CD14-positive monocyte (primary cell): ENCODE results near the gene CMPK2. TPM values are rescaled to one million over a fixed set of nuclear protein-coding genes. Genes with fewer than 3 reads are reported as not detected.

Experiments
- DNase-seq, 3 donors: peaks; one replicate each; pipeline ENCODE4 v3.0.0-alpha.2; 2011 to 2022
- H2AFZ ChIP-seq: 2 replicates; pipeline ENCODE4 v1.6.0; 2012; ENCODE audit warnings: mild to moderate bottlenecking, low read depth, low read length, inconsistent platforms; ENCODE audit not compliant: insufficient read depth, poor library complexity, severe bottlenecking
- H3K27ac ChIP-seq, 2 donors: 1 replicate in 1 of 2; 2 replicates in 1 of 2; pipeline ENCODE4 v1.5.1; 2012 to 2013; ENCODE audit warnings: low read length in 2 of 2, control low read depth in 1 of 2, inconsistent platforms in 1 of 2, low read depth in 1 of 2, mild to moderate bottlenecking in 1 of 2
- H3K27me3 ChIP-seq, 2 donors: one replicate each; pipeline versions ENCODE4 v1.6.0 to v1.6.1; 2011 to 2013; ENCODE audit warnings: low read length in 2 of 2; ENCODE audit not compliant: control insufficient read depth in 2 of 2, insufficient read depth in 2 of 2
- H3K36me3 ChIP-seq, 2 donors: replicated peaks in 1 of 2; 1 replicate in 1 of 2; 2 replicates in 1 of 2; pipeline versions ENCODE4 v1.5.1 to v1.6.1; 2012 to 2013; ENCODE audit warnings: low read length in 2 of 2, control low read depth in 1 of 2, inconsistent platforms in 1 of 2, mild to moderate bottlenecking in 1 of 2; ENCODE audit not compliant: insufficient read depth in 2 of 2, control insufficient read depth in 1 of 2
- H3K4me1 ChIP-seq, 2 donors: 1 replicate in 1 of 2; 2 replicates in 1 of 2; pipeline versions ENCODE4 v1.5.1 to v1.6.1; 2012 to 2013; ENCODE audit warnings: low read length in 2 of 2, control low read depth in 1 of 2, inconsistent platforms in 1 of 2, mild to moderate bottlenecking in 1 of 2, moderate library complexity in 1 of 2; ENCODE audit not compliant: insufficient read depth in 2 of 2, control insufficient read depth in 1 of 2
- H3K4me2 ChIP-seq: replicated peaks from 2 replicates; pipeline ENCODE3; 2012; ENCODE audit warnings: low read length, moderate library complexity, mild to moderate bottlenecking; ENCODE audit not compliant: poor library complexity, severe bottlenecking; ENCODE audit errors: extremely low read depth
- H3K4me3 ChIP-seq, 3 experiments: fragments of 200-600 bp in 1 of 3; sonication (generic) in 1 of 3; replicated peaks in 1 of 3; 1 replicate in 2 of 3; 2 replicates in 1 of 3; pipeline ENCODE4 v1.5.1; 2011 to 2013; ENCODE audit warnings: low read length in 3 of 3, mild to moderate bottlenecking in 3 of 3, control low read depth in 2 of 3, low read depth in 2 of 3, inconsistent platforms in 1 of 3, moderate library complexity in 1 of 3
- H3K79me2 ChIP-seq: 2 replicates; pipeline ENCODE4 v1.6.0; 2012; ENCODE audit warnings: mild to moderate bottlenecking, control low read depth, inconsistent platforms, low read length, moderate library complexity; ENCODE audit not compliant: insufficient read depth
- H3K9ac ChIP-seq: 2 replicates; pipeline ENCODE4 v1.6.0; 2017; ENCODE audit warnings: low read length, mild to moderate bottlenecking; ENCODE audit not compliant: insufficient read depth, poor library complexity, severe bottlenecking
- H3K9me3 ChIP-seq, 2 donors: replicated peaks in 1 of 2; 1 replicate in 1 of 2; 2 replicates in 1 of 2; pipeline versions ENCODE4 v1.5.1 to v1.6.1; 2012 to 2013; ENCODE audit warnings: low read length in 2 of 2, control low read depth in 1 of 2; ENCODE audit not compliant: control insufficient read depth in 1 of 2, insufficient read depth in 1 of 2
- H4K20me1 ChIP-seq: 2 replicates; pipeline ENCODE4 v1.6.0; 2012; ENCODE audit warnings: mild to moderate bottlenecking, low read length, control low read depth, moderate library complexity; ENCODE audit not compliant: insufficient read depth
- H3K27ac Mint-ChIP-seq, 7 donors: one replicate each; pipeline ENCODE4 v1.8.0; 2020; ENCODE audit warnings: mild to moderate bottlenecking in 7 of 7, mixed read lengths in 7 of 7, moderate library complexity in 6 of 7, inconsistent platforms in 2 of 7
- H3K27me3 Mint-ChIP-seq, 3 donors: one replicate each; pipeline ENCODE4 v1.8.0; 2021 to 2022; ENCODE audit warnings: low read depth in 3 of 3, mild to moderate bottlenecking in 3 of 3, mixed read lengths in 3 of 3, moderate library complexity in 3 of 3, inconsistent platforms in 1 of 3
- H3K36me3 Mint-ChIP-seq, 2 donors: one replicate each; pipeline ENCODE4 v1.8.0; 2020; ENCODE audit warnings: mixed read lengths in 2 of 2, inconsistent platforms in 1 of 2, mild to moderate bottlenecking in 1 of 2
- H3K4me1 Mint-ChIP-seq: one replicate; pipeline ENCODE4 v1.8.0; 2020; ENCODE audit warnings: mild to moderate bottlenecking, mixed read lengths
- H3K4me3 Mint-ChIP-seq, 2 donors: one replicate each; pipeline ENCODE4 v1.8.0; 2020; ENCODE audit warnings: mild to moderate bottlenecking in 2 of 2, mixed read lengths in 2 of 2, moderate library complexity in 1 of 2
- H3K9me3 Mint-ChIP-seq, 7 donors: one replicate each; pipeline ENCODE4 v1.8.0; 2020 to 2022; ENCODE audit warnings: mixed read lengths in 7 of 7, mild to moderate bottlenecking in 6 of 7, moderate library complexity in 6 of 7, inconsistent platforms in 2 of 7
- WGBS: methylation state at CpG from one replicate; pipeline ENCODE4 v1.1.5; 2013; ENCODE audit warnings: missing lambda C conversion rate; ENCODE audit not compliant: insufficient coverage; 5-methylcytosine and 5-hydroxymethylcytosine counted together
- intact Hi-C, 2 donors: fragments of 100-400 bp; cut with micrococcal nuclease; formaldehyde crosslinking; loops; one replicate each; pipeline versions ENCODE4 v1.15.0 to v1.15.1; 2023
- polyA plus RNA-seq, 3 donors: library from polyadenylated mRNA; depleted of rRNA in 1 of 3; unstranded in 2 of 3; stranded (reverse) in 1 of 3; fragments of 300-500 nt in 2 of 3; fragments of >200 nt in 1 of 3; fragmentation: Illumina TruSeq in 2 of 3; gene quantifications; 1 replicate in 2 of 3; 2 replicates in 1 of 3; pipeline ENCODE4 v1.2.3, GENCODE V29; 2012 to 2021
- TF ChIP-seq, protein P1 (sequence below): fragments of 200-600 bp; IDR thresholded peaks from one replicate; pipeline ENCODE4 v1.8.0; 2022; ENCODE audit warnings: antibody characterized with exemption, mild to moderate bottlenecking

Gene CMPK2
- polyA plus RNA-seq, 3 donors = 12.6 to 18.1 (median 17.0) TPM

DNA sequence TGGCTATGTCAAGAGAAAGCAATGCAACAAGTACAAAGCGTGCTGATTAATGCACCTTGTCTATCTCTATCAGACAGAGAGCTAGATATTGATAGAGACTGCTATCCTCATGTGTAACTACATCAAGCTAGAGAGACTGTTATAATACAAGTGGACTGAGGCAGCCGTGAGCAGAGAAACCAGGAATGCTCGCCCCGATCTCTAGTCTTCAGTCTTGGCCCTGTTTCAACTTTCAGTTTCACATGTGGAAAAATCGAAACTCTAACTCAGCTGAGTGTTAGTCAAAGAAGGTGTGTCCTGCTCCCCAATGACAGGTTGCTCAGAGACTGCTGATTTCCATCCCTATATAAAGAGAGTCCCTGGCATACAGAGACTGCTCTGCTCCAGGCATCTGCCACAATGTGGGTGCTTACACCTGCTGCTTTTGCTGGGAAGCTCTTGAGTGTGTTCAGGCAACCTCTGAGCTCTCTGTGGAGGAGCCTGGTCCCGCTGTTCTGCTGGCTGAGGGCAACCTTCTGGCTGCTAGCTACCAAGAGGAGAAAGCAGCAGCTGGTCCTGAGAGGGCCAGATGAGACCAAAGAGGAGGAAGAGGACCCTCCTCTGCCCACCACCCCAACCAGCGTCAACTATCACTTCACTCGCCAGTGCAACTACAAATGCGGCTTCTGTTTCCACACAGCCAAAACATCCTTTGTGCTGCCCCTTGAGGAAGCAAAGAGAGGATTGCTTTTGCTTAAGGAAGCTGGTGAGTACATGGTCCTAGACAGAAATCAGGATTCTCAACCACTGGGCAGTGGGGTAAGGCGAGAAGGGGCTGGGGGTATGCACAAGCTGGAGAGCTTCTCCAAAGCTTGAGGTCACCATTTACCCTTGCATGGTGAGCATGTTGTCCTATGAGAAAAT lies 11.9 kb upstream of the CMPK2 start, which contains the start of gene RSAD2:
Gene RSAD2, plus strand, starts transcription at position 376 of the 903 bp plus-strand sequence. Its CDS starts 24 bp downstream, at position 400.
- Histone ChIP-seq H3K36me3 (no peaks in the 10 kb centered on the region), H3K4me1 (peaks cover 32 to 44% of the 10 kb centered on the region in 2 donors), H3K27ac (peak within 1 kb of the TSS; percentile 15 to 71), H3K79me2 (no peaks in the 10 kb centered on the region), H3K27me3 (no peaks in the 10 kb centered on the region), H3K9me3 (no peaks in the 10 kb centered on the region), H3K9ac (peak within 1 kb of the TSS; percentile 49), H2AFZ (peak within 1 kb of the TSS; percentile 81), H3K4me2 (peak within 1 kb of the TSS; percentile 84), H3K4me3 (peak within 1 kb of the TSS; percentile 48 to 79 (median 53)), H4K20me1 (no peaks in the 10 kb centered on the region)
- peak within 1 kb of the TSS; percentile 81 to 94 for H3K4me3 Mint-ChIP-seq
- intact Hi-C loops = no loop called here
- TF ChIP-seq, protein P1, sequence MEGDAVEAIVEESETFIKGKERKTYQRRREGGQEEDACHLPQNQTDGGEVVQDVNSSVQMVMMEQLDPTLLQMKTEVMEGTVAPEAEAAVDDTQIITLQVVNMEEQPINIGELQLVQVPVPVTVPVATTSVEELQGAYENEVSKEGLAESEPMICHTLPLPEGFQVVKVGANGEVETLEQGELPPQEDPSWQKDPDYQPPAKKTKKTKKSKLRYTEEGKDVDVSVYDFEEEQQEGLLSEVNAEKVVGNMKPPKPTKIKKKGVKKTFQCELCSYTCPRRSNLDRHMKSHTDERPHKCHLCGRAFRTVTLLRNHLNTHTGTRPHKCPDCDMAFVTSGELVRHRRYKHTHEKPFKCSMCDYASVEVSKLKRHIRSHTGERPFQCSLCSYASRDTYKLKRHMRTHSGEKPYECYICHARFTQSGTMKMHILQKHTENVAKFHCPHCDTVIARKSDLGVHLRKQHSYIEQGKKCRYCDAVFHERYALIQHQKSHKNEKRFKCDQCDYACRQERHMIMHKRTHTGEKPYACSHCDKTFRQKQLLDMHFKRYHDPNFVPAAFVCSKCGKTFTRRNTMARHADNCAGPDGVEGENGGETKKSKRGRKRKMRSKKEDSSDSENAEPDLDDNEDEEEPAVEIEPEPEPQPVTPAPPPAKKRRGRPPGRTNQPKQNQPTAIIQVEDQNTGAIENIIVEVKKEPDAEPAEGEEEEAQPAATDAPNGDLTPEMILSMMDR = no peak
- H3K9me3 Mint-ChIP-seq = peaks cover 0 to 7% (median 3%) of the 10 kb centered on the region in 7 donors
- 14% methylated on average over 6 of the region's 10 CpGs for WGBS
- DNase-seq = peak; percentile 47 to 59 (median 56)
- peaks cover 3 to 5% of the 10 kb centered on the region in 2 donors for H3K36me3 Mint-ChIP-seq
- H3K4me1 Mint-ChIP-seq = peaks cover 45% of the 10 kb centered on the region
- peak within 1 kb of the TSS; percentile 57 to 85 (median 68) for H3K27ac Mint-ChIP-seq
- H3K27me3 Mint-ChIP-seq = no peaks in the 10 kb centered on the region

DNA sequence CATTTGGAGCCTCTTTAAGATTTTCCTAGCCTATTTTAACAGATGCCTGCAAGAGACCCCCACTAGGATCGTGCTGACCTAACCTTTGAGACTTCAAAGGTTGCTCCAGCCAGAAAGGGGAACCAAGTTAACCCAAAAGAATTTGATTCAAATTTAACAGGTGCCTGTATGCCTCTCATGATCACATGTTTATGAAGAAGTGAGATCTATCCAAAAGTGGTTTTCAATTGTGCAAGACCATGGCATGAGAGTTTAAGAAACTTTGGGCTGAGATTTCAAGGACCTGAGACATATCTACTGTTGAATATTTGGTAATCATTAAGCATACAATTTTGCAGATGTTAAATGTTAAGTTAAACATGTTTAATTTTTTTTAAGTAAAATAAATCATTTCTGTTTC lies 10.6 kb upstream of the CMPK2 start:
- Mint-ChIP-seq H3K9me3 (peaks cover 0 to 7% (median 3%) of the 10 kb centered on the region in 7 donors), H3K4me3 (no peak overlapping the region), H3K36me3 (peaks cover 3 to 5% of the 10 kb centered on the region in 2 donors), H3K4me1 (peaks cover 52% of the 10 kb centered on the region), H3K27me3 (no peaks in the 10 kb centered on the region), H3K27ac (peak overlapping the region in 2 of 7 donors; percentile 35)
- Histone ChIP-seq H2AFZ (no peak overlapping the region), H3K9me3 (no peaks in the 10 kb centered on the region), H3K27ac (peak overlapping the region in 1 of 2 donors; percentile 71), H3K4me3 (no peak overlapping the region), H3K4me2 (no peak overlapping the region), H3K36me3 (no peaks in the 10 kb centered on the region), H4K20me1 (no peaks in the 10 kb centered on the region), H3K4me1 (peaks cover 32 to 52% of the 10 kb centered on the region in 2 donors), H3K27me3 (no peaks in the 10 kb centered on the region), H3K79me2 (no peaks in the 10 kb centered on the region), H3K9ac (no peak overlapping the region)
- intact Hi-C loops = no loop called here
- TF ChIP-seq, protein P1 = no peak
- peak in 2 of 3 donors; percentile 34 to 39 for DNase-seq
- WGBS = 0% methylated on average over 1 of the region's 1 CpG
